OCI-M2 (cell line): Measurements from ENCODE around the gene KCNQ1OT1.

Source experiments
- DNase-seq: peaks from one replicate; lab custom pipeline; 2025; ENCODE audit not compliant: unreplicated experiment; lab: John Stamatoyannopoulos, UW

Gene KCNQ1OT1

DNA sequence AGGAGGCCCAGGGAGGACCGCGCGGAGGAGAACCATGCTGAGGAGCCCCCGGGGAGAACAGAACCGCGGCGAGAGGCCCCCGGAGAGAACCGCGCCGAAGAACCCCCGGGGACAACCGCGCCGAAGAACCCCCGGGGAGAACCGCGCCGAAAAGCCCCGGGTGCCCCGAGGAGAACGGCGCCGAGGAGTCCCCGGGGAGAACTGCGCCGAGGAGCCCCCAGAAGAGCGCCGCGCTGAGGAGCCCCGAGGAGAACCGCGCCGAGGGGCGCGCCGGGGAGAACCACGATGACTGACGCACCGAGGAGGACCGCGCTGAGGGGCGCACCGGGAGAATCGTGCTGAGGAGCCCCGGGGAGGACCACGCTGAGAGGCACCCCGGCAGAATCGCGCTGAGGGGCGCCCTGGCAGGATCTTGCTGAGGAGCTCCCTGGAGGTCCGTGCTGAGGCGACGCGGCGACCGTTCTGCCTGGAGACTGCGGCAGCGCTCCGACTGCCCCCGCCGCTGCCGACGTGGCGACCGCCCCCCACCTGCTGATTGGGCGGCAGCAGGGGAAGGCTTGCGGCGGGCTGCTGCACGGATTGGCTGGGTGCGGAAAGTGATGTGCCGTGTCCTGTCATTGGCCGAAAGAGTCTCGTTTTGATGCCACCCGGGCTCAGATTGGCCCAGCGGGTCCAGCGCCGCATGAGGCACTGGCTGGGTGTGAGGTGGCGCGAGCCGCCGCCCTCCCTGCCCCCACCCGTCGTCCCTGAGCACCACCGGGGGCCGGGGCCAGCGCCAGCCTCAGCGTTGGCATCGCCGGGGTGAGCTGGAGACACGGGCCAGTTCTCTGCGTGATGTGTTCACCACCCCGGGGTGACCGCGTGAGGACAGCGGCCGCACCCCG lies at the start of gene KCNQ1OT1:
TSS of gene KCNQ1OT1 (minus strand) at position 464 of the 884 bp plus-strand sequence.
- peak; percentile 22 for DNase-seq

DNA sequence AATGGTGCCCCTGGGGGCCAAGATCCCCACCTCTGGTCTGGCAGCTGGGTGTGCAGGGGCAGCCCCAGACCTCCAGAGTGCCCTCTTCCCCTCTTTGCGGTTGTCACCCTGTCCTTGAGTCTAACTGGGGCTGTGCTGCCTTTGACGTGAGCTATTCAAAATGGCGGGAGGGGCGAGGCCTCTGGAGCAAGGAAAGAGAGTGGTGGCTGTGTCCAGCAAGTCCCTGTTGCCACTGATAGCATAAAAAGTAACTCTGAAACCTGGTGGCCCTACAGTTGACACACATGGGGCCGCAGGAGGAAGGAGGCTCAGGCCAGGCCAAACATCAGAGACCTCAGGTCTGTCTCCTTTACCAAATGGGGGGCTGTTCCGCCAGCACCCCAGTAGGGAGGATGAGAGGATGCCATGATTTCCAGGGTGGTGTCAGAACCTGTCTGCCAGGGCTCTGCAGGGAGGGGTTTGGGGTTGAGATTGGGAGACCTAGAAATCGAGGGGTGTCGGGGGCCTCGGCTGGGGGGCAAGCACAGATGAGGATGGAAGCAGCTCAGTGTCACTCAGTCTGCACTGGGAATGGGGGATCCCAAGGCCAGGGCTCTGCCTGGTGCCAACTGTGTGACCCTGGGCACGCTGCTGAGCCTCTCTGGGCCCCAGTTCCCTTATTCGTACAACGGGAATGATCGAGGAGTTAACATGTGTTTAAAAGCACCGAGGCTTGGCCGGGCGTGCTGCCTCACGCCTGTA lies 49.2 kb upstream of the KCNQ1OT1 start:
- no peak for DNase-seq

DNA sequence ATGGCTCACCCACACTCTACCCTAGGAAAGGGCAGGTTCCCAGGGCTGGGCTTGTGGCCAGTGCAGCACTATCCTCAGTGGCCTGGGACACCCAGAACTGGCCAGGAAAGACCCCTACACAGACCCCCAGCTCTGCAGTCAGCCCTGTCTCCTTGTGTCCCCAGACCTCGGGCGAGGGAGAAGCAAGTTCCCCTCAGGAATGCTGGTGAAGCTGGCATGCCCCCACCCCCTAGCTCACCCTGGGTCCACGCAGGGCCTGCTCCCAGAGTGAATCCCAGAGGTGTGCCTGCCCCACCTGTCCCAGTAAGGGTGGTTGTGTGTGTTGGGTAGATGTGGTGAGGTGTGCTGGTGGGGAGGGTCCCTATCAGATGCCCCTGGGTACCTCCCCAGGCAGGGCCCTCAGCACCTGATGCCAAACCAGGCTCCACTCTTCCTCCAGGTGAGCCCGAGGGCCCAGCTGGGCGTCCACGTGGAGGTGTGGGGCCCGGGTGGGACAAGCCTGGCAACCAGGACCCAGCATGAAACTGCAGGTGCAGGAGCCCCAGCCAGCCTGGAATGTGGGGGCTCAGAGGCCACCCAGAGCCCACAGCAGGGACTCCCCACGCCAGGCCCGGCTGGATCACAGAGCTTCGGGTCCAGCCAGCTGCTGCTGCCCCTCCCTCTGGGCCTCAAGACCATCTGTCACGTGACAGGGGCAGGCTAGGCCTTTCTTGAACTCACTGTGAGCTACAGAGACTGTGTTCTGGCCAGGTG lies 48.4 kb upstream of the KCNQ1OT1 start:
- DNase-seq = no peak

DNA sequence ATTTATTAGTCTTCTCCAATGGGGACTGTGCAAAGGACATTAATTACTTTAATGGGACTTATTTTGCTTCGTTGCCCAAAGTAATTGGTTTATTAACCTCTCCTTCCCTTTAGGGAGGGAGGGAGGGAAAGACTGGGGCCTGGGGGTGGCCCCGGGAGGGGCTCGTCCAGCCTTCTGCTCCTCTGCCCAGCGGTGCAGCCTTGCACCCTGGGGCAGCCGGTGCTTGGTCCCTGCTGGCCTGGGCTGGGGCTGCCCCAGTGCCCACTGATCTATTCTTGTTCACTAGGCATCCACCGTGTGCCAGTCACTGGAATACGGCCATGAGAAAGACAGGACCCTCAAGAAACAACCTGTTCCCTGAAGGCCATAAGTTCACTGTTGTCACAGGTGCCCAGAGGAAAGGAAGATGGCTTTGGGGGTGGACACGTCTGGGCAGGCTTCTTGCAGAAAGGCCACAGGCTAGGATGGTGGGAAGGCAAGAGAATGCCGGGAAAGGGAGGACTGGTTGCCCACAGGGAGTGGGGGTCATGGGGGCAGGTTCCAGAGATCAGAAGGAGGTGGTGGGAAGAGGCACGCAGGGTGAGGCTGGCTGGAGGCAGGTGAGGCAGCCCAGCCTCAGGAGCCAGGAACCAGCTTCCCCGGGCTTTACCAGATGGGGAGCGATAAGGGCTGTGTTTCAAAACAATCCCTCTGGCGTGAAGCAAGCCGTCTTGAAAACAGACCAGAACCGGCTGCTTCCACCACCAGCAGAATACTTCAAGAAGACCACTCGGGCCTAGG lies 47.6 kb upstream of the KCNQ1OT1 start:
- DNase-seq = no peak

DNA sequence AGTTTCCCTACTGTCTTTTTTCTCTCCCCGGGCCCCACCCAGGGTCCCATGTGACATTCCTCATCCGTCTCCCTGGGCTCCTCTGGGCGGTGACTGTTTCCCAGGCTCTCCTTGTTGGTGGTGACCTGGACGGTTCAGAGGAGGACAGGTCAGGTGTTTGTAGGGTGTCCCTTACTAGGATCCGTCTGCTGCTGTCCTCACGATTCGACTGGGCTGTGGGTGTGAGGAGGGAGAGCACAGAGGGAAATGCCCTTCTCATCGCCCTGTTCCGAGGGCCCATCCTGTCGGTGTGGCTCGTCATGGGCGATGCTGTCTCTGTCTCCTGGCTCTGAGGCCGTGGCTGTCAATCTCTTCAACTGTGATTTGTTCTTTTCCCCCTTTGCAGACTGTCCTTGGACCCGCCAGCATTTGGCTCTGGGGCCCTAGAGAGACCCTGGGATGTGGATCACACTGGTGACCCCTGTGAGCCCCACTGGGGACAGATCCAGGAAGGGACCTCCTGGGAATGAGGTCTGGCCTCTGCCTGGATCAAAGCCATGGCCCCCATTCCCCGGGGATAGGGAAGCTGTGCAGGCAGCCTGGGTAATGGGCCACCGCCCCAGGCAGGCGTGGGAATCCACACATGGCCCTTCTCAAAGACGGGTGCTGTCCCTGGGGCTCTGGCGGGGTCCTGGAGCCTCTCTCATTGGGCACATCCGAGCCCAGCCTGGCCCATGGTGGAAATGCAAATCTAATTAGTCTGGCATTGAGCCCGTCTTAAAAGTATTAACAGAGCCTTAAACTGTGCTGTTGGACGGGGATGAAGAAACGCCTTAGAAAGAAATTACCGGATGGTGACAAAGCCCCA lies 46.8 kb upstream of the KCNQ1OT1 start:
- no peak for DNase-seq

DNA sequence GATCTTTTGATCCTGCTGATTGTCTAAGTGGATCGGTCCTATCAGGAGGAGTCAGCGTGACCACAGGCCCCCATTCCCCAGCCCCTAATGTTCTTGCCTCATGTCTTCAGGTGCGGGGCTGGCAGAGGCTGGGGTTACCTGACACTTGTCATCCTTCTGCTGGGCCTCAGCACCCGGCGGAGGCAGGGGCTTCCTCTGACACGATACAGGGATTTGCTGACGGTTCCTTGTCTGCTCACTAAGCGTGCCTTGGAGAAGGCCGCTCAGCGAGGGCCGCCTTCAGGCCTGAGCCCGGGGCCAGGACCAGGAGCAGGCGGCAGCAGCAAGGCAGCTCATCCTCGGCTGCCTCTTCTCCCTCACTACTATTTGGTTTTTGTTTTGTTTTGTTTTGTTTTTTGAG lies 45.7 kb upstream of the KCNQ1OT1 start:
- DNase-seq = no peak

DNA sequence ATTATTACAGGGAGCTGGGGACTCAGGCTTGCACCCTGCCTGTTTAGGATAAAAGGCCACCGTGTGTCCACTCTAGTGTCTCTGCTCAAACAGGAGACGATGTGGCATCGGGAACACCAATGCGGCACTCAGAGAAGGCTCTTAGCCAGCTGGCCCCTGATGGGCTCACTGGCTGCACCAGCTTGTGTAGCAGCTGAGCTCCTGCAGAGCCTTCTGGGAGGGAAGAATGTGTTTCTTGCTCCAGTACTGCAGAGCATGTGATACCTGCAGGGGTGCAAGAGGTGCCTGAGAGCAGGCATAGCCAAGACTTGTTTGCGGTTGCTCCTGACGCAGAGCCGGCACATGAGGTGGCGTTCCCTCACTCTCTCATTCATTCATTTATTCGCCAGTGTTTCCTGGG lies 44.4 kb upstream of the KCNQ1OT1 start:
- no peak for DNase-seq

DNA sequence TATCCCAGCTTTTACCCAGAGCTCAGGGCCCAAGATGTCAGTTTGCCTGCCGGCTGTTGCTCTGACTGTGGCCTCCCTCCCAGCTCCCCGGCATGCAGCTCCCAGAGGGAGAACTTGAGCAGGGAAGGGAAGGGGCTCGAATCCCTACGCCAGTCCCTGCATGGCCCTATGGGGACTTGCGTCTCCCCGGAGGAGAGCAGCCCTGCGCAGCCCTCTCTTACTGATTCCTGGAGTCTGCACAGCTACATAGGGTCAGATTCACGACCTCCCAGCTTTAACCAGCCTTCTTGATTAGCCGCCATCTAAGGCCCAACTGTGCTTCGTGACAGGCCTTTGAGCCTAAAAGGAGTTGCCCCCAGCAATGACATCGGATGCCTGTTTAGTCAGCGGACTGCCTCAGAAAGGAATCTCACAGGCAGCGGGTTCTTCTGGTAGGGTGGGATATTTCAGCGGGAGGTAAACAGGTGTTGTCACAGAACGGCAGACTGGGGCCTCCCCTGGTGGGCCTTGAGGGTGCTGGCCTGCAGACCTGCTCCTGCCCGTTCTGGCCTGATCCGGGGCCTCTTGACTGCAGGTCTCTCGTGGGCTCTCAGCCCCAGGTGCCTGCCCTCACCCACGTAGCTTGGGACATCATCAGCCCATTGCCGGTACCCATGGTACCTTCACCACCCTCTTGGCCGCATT lies 43.8 kb upstream of the KCNQ1OT1 start:
- DNase-seq = no peak

DNA sequence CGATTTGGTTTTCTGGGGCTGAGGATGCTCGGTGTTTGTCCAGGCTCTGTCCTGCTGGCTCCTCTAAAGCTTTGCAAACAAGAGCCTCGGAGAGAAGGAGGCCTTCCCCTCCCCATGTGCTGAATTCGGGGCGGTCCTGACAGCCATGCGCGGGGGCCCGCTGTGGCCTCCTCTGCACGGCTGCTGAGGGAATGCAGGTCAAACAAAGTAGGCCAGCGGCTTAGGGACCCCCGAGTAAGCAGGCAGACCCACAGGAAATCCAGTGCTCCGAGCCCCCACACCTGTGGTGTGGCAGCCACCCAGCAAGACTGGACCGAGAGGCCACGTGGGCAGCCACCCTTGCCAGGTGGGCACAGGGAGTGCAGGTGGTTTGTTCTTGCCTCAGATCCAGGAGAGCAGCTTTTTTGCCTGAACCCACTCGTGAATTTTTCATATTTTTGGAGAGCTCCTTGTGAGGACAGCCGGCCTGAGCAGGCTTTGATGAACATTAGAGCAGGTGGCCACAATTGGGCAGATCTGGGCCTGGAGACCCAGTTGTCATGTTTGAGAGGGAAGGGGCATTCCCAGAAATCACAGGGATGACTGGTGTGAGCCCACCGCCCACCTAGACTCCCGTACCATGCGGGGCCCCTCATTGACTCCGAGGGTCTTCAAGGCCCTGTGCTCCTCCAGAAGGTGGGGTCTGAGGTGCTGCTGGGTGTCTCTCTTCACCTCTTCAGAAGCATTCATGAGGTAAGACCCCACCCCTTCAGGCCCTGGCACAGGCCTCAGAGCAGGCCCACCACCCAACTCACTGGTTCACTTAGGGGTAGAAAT lies 43.0 kb upstream of the KCNQ1OT1 start:
- DNase-seq = no peak

DNA sequence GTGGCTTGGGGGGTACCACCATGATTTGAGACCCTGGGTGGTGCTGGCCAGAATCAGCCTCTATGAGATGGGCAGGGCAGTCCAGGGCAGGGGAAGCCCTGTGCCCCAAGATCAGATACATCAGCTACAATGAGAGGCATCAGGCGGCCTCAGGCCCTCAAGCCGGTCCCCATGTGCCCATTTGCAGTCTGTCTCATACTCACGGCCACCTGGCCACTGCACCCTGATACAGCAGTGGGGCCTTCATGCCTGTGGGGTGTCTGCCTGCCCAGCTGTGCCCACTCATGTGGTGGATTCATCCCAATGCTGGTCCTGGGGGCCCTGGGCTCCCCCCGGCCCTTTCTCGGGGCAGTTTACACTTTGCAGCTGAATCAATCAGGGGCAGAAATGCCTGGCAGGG lies 42.4 kb upstream of the KCNQ1OT1 start:
- no peak for DNase-seq

DNA sequence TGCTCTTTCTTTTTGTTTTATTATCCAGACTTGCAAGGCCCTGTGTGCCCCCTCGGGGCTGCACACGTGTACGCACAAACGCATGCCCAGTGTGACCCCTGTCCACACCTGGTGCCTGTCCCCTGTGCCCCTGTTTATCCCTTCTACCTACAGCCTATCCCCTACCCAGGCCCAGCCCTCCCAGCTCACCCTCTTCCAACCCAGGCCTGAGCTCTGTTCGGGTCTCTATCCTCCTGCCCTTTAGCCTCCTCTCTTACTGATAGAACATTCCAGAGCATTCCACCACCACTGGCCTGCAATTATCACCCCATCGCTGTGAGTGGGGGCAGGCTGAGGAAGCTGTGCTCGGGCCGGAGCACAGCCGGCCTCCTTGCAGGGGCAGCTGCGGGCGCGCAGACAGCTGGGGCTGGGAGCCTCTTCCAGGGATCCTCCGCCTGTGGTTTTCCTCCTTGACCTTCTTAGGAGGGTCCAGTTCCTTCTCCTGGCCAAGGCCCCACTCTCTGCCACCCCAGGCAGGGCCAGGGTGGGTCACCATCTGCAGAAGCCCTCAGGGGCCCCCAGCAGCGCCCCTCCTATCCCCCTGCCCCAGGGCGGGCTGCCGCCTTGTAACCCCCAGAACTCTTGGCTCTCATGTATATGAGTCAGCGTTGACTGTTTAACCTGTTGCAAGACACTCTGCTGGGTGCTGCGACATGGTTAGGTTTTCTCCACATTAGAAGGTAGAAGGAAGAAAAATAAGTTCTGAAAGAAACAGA lies 41.8 kb upstream of the KCNQ1OT1 start:
- DNase-seq = no peak

DNA sequence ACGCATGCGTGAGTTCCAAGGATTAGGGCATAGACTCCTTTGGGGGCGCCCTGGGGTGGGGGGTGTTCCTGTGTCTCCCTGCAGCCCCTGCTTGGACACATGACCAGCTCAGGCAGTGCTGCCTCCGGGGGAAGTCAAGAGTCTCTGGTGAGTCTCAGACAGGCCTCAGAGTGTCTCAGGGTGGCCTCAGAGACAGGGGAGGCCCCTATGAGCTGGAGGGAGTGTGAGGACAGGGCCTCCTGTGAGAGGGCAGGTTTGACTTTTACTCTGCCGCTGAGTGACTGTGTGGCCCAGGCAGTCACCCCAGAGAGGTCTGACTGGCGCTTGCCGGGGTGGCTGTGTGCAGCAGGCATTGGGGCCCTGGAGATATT lies 41.2 kb upstream of the KCNQ1OT1 start:
- DNase-seq = no peak

DNA sequence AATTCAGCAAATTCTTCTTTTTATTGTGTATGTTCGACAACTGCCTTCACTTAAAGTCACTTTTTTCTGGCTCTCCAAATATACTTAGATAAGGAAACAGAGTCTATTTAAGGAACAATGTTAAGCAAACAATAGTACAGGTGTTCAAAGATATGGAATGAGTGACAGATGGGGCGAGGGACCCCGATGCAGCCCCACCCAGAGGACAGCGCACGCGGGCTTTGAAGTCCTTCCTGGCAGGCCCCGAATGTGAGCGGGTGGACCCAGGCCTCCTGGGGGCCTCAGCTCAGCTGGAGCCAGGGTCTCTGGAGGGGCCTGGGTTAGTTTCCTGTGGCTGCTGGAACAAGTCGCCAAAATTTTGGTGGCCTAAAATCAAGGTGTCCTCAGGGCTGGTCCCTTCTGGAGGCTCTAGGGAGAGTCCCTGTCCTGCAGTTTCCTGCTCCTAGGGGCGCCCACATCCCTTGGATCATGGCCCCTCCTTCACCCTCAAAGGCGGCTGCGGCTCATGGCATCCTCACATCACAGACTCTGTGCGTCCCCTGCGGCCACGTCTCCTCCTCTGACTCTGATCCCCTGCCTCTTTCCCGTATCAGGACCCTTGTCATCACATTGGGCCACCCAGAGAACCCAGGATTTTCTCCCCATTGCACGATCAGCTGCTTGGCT lies 40.6 kb upstream of the KCNQ1OT1 start:
- DNase-seq = no peak

DNA sequence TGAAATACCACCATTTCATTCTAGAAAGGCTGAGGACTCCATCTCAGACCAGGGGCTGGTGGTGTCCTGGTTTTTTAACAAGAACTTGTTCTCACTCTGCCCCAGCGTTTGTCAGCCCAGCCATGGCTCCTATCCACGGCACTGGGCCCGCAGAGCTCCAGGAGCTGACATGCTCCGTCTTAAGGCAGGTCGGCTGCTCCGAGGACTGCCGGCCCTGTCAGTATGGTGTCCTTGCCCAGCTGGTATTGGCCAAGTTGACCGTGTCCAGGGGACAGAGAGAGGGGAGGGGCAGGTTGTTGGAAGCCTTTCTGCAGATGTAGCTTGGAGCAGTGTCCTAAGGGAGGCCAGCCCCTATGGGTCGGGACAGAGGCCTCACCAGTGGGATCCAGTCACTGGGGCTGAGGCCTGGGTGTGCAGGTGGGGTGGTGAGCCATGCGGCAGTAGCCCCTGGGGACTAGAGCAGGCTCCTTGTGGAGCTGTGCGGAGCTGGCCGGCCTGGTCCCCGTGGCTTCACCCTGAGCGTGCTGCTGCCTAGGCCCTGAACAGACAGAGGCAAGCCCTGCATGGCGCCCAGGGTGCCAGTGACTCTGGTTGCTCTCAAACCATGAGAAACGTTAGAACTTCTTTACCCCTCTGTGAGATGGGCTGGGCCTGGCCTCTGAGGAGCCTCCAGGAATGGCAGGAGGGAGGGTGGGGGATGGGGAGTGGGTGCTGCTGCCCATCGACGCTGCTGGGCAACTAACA lies 39.9 kb upstream of the KCNQ1OT1 start:
- DNase-seq = no peak

DNA sequence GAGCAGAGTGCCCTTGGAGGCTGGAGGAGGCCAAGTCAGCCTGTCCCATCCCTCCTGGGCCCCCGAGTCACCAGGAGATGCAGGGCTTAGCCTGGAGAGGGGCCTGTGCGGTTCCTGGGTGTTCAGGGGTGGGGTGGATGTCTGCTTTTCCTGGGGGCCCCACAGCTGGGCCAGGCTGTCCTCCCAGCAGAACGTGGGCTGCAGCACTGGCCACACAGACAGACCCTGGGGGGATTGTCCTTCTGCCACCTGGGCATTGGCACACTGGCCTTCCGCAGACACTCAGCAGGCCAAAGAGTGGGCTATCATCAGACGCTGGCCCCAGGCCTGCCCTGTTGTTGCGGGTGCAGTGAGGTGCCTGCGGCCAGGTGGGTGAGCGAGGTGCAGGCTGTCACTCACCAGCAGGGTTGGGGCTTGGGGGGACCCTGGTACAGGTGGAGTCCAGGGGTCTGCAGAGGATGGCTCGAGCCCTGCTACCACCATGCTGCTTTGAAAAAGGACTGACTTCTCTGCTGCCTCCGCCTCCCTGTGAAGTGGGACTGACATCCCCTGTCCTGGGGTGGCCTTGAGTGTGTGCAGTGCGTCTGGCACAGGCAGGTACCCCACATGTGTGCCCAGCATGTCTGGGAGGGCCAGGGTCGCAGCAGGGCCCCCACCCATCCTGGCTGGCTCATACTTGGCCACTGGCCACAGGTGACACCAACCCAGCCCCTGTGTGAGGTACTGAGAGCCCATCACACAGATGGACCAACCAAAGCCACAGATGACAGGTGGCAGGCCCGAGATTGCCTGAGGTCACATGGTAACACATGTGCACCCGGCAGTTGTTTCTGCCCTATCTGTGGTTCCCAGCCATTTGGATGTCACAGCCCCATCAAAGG lies 39.0 kb upstream of the KCNQ1OT1 start:
- DNase-seq = no peak

DNA sequence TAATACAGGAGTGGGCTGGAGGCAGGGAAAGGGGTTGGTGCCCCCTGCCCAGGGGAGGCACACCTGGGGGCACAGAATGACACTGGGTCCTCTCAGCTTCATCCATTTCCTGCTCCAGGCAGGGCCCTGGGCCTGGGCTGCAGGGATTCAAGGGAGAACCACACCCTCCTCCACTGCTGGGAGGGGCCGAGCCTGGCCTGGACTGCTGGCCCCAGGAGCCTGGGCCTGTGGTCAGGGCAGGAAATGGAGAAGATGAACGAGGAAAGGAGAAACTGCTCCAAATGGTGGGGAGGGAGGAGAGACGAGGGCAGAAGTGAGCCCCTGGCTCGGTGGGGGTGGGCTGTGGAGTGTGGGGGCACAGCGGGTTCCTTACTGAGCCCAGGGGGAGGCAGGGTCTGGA lies 38.1 kb upstream of the KCNQ1OT1 start:
- DNase-seq = no peak
